GM20000 (cell line): ENCODE measurements around the gene ERC1.

Source experiments
- DNase-seq: peaks from one replicate; pipeline ENCODE4 v3.0.0; 2012; ENCODE audit warnings: low spot score
- TF ChIP-seq, protein P1 (sequence below): IDR thresholded peaks from 2 replicates; pipeline ENCODE4 v1.5.1; 2012; ENCODE audit warnings: mild to moderate bottlenecking, control low read depth; ENCODE audit errors: extremely low read depth, missing control alignments

ERC1 gene

DNA sequence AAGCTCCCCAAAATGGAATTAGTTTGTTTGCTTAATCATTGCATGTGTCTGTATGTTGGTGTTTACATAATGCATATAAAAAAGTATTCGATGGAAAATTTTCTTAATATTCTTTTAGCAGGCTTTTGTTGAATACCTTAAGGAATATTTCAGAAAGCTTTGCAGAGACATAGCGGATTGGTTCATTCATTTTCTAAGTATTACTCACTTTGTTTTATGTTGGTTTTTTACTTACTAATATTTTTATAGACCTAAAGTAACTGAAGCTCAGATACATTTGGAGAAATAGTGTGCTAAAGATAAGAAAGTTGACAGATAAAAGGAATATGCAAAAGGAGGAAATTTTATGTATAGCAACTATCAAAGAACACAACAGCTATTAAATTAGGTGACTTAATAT, 191.0 kb downstream of the ERC1 start:
- no peak for DNase-seq
- TF ChIP-seq, protein P1, sequence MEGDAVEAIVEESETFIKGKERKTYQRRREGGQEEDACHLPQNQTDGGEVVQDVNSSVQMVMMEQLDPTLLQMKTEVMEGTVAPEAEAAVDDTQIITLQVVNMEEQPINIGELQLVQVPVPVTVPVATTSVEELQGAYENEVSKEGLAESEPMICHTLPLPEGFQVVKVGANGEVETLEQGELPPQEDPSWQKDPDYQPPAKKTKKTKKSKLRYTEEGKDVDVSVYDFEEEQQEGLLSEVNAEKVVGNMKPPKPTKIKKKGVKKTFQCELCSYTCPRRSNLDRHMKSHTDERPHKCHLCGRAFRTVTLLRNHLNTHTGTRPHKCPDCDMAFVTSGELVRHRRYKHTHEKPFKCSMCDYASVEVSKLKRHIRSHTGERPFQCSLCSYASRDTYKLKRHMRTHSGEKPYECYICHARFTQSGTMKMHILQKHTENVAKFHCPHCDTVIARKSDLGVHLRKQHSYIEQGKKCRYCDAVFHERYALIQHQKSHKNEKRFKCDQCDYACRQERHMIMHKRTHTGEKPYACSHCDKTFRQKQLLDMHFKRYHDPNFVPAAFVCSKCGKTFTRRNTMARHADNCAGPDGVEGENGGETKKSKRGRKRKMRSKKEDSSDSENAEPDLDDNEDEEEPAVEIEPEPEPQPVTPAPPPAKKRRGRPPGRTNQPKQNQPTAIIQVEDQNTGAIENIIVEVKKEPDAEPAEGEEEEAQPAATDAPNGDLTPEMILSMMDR: no peak

DNA sequence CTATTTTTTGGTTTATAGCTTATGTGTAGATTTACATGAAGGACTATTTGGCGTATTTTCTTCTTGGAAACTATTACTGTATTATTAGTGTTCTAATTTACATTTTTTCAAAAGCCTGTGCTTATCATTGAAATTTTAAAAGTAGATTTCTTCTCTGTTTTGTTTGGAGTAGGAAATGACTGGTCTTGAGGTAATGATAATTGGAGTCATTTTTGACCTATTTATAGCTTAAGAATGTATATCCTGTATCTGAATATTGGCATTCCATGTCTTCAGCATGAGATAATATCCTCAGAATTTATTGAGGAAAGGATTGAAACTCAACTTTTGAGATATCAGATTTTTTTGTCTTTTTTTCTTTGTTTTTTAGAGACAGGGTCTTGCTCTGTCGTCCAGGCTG, 193.4 kb downstream of the ERC1 start:
- no peak for DNase-seq
- TF ChIP-seq, protein P1: no peak

DNA sequence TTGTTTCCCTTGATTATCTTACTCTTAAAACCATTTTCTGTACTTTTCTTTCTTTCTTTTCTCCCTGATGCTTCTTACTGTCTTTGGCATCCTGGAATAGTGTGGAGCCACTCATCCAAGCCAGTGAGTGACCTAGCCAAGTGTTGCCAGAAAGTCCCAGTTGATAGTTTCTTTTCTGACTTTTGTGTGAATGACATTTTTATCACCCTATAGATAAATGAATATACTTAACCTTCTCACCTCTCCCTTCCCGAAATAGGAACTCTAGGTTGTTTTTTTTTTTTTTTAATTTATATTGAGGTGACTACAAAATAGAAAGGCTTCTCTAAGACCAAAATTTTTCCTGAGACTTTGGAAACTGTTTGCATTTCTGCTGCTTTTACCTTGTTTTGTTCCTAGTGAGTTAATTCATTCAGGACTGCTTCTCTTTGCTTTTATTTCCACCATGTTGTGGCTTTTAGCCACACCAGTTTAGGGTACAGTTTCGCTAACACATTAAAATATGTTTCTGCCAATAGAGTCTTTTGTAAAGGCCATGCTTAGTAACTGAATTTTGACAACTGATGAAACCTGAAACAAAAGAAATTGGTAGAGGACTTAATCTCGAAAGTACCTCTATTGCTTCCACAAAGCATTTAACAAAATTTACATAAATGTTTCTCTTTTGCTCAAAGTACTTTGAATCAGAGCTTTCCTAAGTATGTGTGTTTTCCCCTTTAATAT, 194.6 kb downstream of the ERC1 start:
- DNase-seq: peak; percentile 51
- TF ChIP-seq, protein P1: no peak

DNA sequence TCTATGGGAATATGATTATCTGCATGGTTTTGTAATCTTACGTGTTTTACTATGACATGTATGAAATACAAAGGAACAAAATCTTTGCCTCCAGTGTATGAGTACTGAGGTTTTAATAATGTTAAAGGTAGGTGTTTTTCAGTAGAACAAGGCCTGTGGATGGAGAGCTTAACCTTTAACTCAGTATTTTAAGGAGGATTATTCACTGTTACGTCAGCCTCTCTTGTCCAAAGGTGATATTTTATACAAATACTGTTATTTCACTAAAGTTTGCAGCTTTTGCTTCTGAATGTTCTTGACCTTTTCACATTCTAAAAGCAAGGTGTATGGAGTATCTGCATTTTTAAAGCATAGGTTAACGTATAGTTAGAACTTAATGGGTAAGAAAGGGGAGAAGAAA, 195.3 kb downstream of the ERC1 start:
- no peak for DNase-seq
- TF ChIP-seq, protein P1: no peak

DNA sequence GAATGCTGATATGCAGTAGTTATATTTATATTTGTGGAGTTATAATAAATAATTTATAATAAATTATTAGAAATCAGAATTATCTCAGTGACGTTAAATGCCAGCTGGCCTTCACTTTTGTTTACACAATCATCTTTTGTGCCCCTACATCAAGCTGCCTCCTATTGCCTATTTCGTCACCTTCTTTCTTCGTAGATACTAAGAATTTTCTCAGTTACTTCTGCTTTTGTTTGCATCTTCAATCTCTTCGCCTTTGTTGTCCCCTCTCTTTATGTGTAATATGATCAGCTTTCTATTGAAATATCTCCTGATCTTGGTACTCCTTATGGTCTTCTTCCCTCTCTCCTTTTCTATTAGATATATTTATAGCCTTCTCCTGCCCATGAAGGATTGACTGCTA, 197.0 kb downstream of the ERC1 start:
- DNase-seq: no peak
- TF ChIP-seq, protein P1: no peak

DNA sequence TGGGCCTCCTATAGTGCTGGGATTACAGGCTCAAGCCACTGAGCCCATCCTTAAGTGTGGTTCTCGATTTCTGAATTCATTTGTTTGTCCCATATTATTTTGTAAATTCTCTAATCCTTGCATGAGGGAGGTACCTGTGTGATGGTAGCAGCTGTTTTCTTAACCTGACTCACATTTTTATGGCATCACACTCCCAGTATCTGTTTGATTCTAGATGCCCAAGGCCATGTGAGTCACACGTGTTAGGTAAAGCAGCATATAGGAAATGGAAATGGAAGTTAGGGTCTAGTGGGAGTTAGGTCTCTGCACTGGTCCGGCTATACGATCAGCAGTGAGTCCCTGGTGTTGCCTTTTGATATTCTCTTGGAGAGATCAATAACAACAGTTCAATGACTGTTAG, 198.1 kb downstream of the ERC1 start:
- TF ChIP-seq, protein P1: no peak
- DNase-seq: no peak

DNA sequence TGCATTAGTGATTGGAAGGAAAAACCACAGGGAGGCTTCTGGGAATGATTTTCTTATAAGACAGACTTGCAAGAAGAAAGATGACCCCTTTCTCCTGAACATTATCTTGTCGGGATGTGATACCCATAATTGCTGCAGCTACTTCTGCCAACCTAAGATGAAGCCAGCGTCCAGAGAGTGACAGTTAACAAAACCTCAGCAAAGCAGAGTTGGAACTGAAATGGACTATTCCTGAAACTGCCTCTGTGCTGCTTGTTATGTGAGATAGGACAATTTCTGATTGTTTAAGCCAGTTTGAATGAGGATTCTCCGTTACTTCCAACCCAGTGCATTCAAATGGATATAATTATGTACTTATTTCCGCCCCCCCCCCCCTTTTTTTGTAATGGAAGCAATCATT, 204.5 kb downstream of the ERC1 start:
- TF ChIP-seq, protein P1: no peak
- DNase-seq: no peak
